NCI-H2107 treated with DMSO at 0.1 percent for 48 hours (cell line): Measurements from ENCODE around the gene NPTN.
"Not testable (repeated sequence)": the region's sequence is repeated elsewhere in the genome, so short reads cannot be mapped to it uniquely, and the experiment has no call there.

ENCODE experiments used
- DNase-seq: peaks from one replicate; lab custom pipeline; 2025; ENCODE audit not compliant: unreplicated experiment; lab: John Stamatoyannopoulos, UW

Gene NPTN

DNA sequence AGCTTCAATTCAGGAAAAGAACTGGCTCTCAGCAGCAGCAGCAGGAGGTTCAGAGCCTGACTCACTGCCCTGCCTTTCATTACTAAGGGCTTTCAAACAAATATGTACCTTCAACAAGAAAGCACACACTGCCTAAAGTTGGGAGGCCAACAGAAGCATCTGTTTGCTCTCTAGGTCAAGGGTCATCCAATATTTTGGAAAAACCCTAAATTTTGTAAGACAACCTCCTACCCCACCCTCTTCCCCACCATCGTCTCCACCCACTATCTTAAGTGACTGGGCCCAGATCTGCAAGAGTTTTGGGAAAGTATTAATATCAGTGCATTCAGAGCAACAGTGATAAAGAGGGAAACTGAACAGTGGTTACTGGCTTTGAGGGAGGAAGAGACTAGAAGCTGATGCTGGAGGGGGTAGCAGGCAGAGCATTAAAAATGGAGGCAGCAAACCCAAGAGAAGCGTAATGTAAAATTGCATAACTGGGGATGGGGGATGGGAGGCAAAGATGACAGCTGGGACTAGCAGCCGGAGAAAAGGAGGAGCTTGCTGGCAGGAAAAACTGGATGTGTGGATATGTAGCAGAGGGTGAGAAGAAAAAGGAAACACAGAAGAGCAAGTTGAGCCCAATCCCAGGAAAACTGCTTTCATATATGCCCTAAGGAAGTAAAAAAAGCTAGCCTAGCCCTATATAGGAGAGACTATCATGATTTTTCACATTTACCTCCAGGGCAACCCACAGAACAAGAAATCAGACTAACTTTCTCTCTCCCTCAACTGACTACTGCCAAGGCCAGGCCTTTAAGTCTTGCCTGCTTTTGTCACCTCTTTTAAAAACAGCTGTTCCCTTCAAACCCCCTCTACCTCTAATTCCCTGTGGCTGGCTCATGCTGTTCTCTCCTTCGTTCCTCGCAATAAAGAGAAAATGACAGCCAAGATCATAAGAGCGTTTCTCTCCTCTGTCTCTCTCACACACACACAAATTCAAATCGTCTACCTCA, 31.4 kb downstream of the NPTN start:
- DNase-seq: no peak

DNA sequence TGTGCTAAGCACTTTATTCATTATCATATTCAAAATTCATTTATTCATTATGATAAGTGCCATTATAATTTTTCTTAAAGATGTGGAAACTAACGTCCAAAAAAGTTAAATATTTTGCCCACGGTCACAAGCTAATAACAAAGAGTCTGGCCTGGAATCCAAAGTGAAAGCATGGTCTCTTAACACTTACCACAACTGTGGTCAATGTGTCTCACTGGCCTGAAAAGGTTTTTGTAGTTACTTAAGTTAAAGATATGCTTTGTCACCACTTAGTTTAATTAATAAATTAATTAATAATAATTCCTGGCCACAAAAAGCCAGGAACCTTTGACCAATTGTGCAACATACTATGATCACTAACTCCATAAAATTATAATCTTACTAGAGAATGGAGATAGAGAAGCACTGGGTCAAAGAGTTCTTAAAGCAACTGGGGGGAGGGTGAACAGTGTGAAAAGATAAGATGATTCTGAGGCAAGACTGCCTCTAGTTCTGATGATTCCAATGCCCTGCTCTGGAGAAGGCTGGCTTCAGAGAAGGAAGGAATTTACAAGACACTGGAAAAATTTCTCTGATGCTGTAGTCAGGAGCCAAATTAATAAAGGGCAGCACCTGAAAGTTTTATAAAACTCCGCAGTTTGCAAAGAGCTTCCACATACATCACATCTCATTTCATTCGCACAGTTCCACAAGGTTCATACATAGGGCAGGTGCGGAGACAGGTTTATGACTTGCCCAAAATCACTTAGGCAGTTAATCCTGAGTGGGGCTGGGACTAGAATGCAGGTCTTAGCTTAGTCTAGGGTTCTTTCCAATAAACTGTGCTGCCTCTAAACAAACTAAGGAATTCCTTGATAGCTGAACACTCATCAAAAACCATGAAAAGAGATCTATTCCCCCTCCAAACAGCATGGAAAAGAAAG, 32.5 kb downstream of the NPTN start:
- DNase-seq: no peak

DNA sequence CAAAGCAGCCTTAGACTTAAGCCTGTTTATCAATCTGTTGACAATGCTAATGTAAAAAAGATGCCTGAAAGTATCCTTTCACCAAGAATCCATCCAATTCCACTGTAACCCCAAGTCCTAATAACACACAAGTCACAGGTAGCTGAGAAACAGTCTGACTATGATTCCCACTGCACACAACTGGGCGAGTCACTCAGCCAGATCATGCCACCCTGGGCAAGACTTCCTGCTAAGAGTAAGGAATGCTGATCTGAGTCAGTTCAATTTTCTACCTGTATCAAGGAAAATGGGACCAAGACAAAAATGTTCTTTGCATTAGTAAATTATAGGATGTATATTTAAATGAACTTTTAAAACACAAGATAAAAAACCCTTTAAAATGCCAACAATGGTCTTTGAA, 33.3 kb downstream of the NPTN start:
- no peak for DNase-seq

DNA sequence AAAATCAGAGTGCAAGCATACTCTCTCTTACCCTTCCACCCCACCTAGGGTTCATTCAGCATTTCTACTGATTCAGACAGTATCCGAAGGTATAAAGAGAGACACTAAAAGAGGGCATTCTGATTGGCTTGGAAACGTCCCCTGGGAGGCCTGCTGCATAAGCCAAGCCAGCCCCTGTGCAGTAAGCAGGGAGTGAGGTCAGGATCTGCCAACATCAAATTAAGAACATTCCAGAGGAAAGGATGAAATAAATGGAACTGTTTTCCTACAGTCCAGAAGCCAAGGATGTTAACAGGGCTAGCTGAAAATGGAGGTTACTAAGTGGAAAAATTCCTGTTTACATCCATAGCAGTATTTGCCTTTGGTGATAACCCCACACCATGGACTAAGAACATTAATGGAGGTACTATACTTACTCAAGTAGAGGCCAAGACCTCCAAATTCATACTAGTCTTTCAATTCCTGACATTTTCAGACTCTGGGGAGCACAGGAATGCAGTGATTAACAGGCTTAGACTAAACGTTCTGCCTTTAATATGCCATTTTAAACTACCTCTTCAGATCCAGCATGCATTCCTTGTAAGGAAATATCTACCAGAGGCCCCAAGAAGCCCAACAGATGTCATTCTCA, 34.5 kb downstream of the NPTN start:
- no peak for DNase-seq

DNA sequence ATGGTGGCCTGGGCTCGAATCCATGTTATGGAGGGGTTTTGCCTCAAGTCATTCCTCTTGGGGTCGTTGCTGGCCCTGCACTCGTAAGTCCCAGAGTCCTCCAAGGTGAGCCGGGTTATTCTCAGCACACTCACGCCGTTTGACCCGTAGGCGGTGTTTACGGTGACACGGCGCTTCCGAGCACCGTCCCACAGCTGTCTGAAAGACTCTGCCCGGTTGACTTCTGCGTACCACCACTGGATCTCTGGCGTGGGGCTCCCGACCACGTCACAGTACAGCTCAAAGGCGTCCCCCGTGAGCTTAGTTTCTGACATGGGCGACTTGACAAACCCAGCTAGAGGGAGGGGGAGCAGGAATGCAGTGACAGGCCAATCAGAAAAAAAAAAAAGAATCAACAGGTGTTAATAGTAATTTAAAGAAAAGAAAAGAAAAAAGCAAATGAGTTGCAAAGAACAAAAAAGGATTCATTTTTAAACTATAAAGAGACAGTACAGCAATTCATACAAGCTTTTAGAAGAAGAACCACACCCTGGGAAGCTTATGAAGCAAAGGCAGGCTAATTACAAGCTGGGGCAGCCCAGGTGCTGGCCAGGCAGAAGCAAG, 36.1 kb downstream of the NPTN start:
- DNase-seq: no peak

DNA sequence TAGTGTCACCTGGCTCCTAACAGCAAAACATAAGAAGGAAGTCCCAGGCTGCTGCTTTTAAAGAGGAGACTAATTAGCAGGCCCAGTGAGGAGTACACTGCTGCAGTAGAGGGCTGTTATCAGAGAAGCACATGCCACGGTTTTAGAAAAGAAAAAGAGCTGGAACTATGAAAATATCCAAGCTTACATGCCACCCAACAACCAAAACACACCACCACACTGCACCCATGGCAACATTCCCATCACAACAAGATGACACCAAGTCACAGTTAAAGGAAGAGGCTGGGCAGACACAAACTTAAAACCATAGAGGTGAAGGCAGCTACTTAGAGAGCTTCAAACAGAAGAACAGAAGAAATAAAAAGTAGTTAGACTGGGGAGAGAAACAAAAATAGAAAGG, 37.0 kb downstream of the NPTN start:
- no peak for DNase-seq

DNA sequence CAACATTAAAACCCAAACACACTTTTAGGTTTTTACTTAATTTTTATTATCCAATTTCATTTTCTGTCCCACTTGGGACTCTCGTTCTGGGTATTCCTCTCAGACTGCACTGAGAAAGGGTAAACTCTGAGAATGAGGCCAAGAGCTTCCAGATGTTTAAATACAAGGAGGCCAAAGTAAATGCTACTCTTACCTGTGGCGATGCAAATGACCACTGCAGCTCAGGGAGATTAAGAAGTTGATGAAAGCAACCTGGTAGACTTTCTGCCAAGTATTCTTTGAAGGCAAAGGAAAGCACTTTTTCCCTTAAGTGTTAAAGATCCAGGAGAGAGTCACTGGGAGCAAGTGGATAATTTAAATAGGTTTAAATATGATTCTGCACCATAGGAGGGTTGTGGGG, 39.1 kb downstream of the NPTN start:
- DNase-seq: no peak

DNA sequence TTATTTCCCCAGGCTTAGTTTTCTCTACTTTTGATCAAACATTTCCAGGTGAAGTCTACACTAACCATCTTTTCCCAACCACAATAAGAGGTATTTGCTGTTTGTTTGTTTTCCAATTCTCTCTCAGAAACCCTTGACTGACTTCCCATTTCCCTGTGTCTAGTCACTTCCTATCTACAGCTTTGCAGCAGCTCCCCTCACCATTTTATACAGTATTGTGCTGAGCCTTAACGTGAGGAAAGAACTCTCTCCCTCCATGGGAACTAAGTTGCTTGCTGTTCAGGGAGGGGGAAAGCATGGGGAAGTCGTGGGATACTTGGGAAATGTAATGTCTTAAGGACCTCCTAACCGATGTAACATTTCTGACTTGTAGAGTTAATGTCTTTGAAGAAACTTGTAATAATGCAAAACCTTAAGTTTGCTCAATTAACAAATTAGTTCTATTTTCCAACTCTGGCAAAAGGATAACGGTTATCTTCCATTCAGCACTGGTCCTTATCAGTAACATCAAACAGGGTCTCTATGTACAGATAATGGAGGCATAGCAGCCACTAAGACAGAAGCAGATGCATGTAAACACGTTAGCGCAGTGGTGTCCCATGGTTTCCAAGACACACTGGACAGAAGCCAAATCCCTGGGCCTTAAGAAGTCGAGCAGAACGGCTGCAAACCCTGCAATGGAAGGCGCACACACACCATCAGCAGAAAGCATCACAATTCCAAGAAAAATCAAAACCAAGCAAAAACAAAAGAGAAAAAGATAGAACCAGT, 39.7 kb downstream of the NPTN start:
- DNase-seq: no peak

DNA sequence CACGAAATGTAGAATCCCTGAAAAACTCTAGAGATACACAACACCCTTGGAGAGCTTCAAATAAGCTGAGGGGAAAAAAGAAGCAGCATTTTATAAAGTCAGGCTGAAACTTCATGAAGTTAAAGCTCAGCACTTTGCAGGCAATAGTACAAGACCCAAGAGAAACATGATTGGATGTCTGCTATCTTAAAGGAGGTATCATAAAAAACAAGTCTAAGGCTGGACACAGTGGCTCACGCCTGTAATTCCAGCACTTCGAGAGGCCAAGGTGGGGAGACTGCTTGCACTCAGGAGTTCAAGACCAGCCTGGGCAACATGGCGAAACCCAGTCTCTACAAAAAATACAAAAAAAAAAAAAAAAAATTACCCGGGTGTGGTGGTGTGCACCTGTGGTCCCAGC, 42.9 kb downstream of the NPTN start:
- DNase-seq: no peak

DNA sequence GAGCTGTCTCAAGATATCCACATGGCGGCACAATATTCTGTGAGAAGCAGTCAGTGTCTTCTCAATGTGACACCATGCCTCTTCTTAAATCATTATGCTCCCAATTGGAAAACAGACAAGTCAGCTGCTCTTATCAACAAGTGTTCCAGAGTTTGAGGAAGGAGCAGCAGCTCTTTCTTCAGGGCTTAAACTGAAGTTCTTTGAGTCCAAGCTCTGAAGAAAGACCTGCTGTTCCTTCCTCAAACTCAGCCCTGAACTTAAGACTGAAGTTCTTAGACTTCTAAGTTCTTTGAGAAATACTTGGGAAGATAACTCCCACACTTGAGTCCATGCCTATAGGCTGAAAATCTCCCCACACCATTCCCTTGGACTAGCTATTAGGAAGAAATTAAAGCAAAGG, 43.4 kb downstream of the NPTN start:
- no peak for DNase-seq

DNA sequence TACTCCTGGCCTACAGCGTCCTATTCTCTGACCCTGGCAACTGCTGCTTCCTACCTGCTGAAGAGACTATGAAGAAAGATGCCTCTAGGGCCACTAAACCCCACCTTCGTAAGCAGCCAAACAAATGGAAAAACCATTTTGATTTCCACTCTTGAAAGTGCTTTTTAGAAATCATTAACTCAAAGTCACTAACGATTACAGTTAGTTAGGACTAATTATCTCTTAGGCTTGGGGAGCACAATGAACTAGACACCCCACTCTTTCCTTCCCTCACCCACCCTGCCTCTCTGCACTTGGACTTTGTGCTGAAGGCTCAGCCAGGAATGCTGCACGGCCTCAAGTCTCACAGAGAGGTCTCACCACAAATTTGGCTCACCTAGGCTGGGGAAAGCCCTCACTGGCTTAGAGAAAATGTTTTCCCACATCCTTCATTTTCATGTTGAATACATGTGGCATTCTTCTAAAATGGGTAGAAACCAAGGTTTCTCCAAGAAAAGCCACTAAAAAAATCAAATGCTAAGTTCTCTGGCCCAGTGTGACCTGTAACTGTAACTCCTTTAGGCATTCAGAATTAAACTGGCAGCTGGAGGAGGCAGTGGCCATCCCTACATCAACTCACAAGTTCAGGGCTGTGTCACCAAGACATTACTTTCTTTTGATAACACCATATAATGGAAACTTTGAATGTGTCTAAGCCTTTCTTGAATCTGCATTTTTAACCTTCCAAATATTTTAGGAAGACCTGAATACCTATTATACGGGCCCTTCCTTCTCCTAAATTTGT, 47.1 kb downstream of the NPTN start:
- DNase-seq: no peak

DNA sequence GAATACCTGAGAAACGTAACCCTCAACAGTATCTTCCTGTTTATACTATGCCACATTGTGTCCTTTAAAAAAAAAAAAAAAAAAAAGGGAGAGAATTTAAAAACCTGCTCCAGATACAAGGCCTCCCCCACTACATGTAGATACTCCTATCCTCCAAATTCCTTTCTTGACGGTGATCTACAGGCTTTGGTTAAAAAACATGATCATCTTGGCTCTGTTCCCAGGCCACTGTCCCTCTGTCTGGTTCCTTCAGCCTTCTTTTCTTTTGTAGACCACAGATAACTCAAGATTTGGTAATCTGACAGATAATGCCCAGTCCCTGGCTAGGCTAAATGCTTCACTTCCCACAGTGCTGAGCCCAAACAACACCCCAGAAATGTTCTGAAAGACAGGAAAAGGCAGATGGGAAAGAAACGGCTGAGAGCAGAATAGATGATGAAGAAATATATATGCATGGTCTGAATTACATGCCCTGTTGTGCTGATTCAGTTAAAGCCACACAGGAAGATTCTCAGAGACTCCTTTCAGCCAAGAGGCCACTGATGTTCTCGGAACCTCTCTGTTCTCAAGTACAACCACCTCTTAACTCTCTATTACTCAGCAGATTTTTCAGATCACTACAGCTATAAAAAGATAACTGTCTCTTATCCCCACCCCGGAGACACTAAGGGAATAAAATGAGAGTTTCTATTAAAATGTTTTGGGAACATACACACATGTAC, 48.3 kb downstream of the NPTN start:
- no peak for DNase-seq

DNA sequence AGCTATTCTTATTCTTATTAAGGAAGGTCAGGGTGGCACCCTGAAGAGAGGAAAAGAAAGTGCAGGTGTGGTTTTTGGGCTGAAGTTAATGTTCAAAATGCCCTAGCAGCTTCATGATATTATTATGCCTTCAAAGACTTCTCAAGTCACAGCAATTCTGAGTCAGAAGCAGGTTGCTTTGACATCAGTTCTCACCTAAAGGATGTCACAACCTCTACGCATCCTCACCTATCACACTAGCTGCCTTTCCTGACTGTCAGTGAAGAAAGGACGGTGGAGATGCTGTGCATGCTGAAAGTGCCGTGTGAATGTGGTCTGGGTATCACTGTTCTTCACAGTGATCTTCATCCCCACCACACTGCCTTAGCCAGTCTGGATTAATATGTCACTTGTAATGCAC, 49.6 kb downstream of the NPTN start:
- no peak for DNase-seq

DNA sequence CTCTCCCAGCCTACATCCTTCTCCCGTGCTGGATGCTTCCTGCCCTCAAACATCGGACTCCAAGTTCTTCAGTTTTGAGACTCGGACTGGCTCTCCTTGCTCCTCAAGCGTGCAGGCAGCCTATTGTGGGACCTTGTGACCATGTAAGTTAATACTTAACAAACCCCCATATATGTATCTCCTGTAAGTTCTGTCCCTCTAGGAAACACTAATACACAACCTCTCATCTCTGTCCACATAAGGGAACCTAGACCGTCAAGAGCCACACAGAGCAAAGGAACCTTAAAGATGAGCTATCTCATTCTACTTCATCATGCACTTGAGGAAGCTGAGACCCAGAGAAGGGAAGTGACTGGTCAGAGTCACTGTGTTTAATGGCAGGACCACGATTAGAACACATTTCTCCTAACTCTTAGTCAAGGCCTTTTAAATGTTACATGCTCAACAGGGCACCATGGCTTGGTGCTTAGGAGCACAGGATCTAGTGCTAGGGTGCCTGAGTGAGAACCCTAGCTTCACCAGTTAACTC, 50.3 kb downstream of the NPTN start:
- no peak for DNase-seq

DNA sequence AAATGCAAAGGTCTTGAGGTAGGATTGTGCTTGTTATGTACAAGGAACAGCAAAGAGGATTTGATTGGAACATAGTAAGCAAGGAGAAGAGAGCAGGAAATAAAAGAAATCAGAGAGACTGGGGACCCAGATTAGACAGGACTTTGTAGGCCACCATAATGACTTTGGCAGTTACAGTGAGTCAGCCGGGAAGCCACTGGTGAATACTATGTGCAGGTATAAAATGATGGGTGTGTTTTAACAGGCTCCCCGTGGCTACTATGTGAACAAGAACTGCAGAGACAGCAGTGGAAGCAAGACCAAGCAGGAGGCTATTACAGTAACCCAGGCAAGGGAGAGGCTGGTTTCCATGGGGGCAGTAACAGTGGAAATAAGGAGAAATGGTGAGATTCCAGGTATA, 55.2 kb downstream of the NPTN start:
- no peak for DNase-seq

DNA sequence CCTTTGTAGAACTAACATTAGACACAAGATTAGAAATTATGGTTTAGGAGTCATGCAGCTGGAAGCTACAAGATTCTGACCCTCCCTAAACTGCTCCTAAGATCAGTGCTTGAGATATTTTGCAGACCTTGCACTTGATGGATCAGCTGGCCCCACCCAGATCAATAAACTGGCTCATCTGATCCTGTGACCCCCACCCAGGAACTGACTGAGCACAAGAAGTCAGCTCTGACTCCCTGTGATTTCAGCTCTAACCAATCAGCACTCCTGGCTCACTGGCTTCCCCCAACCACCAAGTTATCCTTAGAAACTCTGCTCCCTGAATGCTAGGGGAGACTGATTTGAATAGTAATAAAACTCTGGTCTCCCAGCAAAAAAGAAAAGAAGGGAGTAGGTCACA, 55.6 kb downstream of the NPTN start:
- not testable (repeated sequence) for DNase-seq

DNA sequence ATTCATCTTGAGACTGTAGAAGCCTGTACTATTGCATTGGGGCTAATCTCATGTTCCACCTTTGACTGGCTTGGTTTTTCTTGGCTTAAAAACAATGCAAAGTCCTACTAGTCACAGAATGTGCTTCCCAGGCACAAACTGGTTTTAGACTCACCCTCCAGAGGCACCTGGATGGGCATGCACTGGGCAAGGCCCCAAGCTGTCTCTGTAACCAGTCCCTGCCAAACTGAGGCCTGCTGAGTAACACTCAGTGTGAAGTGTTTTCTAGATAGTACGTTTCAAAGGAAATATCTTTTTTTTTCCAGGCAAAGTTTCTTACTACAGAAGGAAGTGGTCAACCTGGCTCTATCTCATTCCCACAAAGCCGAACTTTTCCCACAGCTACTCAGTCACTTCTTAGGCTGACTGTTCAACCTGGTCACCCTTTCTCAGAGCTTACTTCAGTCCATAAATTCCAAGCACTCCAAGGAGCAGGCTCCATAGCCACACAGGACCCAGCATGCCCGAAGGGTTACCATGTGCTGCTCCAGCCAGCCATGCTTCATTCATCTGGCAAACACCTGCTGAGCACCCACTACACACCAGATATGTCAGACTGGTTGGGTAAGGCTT, 57.4 kb downstream of the NPTN start:
- DNase-seq: no peak

DNA sequence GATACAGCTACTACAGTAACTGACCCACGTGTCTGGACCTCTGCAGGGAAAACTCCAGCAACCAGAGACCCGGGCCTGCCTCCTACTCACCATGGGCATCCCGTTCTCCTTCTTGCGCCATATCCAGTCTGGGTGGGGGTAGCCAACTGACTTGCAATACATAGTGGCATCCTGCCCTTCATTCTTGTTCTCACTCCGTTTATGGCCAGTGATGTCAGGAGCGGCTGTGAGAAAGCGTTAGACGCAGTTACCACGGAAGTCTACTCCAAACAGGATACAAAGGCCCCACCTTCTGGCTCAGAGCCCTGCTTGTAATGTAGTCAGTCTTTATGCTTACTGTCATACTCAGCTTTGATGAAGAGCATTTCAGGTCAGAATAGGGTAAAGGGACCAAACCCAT, 59.6 kb downstream of the NPTN start:
- DNase-seq: no peak
